Heart left ventricle (tissue), 13 donors: ENCODE results near the gene JMJD7.

Experiments used
- POLR2A ChIP-seq, 2 donors: fragments of 450-650 bp; IDR thresholded peaks; one replicate each; pipeline ENCODE4 v1.6.1; 2017; ENCODE audit warnings: antibody characterized with exemption in 2 of 2, mild to moderate bottlenecking in 2 of 2, moderate library complexity in 2 of 2
- TF ChIP-seq, protein P1 (sequence below), 12 donors: fragments of 200-600 bp; sonication (generic) in 4 of 12; IDR thresholded peaks; one replicate each; pipeline versions ENCODE4 v1.5.0 to v1.8.0; 2018 to 2022; ENCODE audit warnings: antibody characterized with exemption in 12 of 12, mild to moderate bottlenecking in 5 of 12
- donor health status: ischemic (EF 13 %, LVEDD 7.1; RV severe dilation, severe dysfunction).
- donor health status: DM: no; HTN: yes; CAD: no.
- donor health status: DM: no; HTN: no; CAD: no.
- donor health status: ischemic (EF 25% LVEDD 6.9; RV normal size, moderate dysfunction).
- donor health status: ischemic (EF 25% LVEDD 5.7; RV mildly dilated, moderate dysfunction).
- donor health status: ischemic (EF 35%, LVEDD 5.7; RV mildly dilated, moderate dysfunction).
- donor health status: nonischemic (EF 11% LVEDD 7.7; RV severe dilation, severe dysfunction).
- donor health status: DM: yes; HTN: yes; CAD: no.
- donor health status: PGD.
- donor health status: ischemic (EF 29% LVEDD 5.4; RV normal size, mild dysfunction).
- donor health status: nonischemic (EF 23%, LVEDD 6.1; RV moderate dilation, normal function).

DNA sequence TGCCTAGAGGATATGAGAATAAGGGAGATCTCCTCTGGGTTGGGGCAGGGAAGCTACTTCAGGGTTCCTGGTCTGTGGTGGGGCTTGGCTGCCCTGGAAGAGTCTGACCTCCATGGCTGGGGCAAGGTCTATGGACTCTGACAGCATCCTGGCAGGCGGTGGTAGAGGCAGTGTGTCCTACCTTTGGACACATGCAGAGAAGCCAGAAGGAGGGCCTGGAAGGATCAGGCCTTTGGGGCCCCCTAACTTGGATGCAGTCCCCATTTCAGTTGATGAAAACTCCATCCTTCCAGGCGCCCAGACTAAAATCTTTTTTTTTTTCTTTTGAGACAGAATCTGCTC is 55.6 kb downstream of the JMJD7 start:
- TF ChIP-seq, protein P1, sequence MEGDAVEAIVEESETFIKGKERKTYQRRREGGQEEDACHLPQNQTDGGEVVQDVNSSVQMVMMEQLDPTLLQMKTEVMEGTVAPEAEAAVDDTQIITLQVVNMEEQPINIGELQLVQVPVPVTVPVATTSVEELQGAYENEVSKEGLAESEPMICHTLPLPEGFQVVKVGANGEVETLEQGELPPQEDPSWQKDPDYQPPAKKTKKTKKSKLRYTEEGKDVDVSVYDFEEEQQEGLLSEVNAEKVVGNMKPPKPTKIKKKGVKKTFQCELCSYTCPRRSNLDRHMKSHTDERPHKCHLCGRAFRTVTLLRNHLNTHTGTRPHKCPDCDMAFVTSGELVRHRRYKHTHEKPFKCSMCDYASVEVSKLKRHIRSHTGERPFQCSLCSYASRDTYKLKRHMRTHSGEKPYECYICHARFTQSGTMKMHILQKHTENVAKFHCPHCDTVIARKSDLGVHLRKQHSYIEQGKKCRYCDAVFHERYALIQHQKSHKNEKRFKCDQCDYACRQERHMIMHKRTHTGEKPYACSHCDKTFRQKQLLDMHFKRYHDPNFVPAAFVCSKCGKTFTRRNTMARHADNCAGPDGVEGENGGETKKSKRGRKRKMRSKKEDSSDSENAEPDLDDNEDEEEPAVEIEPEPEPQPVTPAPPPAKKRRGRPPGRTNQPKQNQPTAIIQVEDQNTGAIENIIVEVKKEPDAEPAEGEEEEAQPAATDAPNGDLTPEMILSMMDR (IDR thresholded peaks at IDR 0.05): no peak
- no peak for TF ChIP-seq POLR2A (IDR thresholded peaks at IDR 0.05)
